ENCODE results near the gene MYH11. TPM values are rescaled to one million over a fixed set of nuclear protein-coding genes. Genes with fewer than 3 reads are reported as not detected.
"Not testable (repeated sequence)": the region's sequence is repeated elsewhere in the genome, so short reads cannot be mapped to it uniquely, and the experiment has no call there.

Gene MYH11
- total RNA-seq, 1 donor from 2014 or later: 0.07 TPM

DNA sequence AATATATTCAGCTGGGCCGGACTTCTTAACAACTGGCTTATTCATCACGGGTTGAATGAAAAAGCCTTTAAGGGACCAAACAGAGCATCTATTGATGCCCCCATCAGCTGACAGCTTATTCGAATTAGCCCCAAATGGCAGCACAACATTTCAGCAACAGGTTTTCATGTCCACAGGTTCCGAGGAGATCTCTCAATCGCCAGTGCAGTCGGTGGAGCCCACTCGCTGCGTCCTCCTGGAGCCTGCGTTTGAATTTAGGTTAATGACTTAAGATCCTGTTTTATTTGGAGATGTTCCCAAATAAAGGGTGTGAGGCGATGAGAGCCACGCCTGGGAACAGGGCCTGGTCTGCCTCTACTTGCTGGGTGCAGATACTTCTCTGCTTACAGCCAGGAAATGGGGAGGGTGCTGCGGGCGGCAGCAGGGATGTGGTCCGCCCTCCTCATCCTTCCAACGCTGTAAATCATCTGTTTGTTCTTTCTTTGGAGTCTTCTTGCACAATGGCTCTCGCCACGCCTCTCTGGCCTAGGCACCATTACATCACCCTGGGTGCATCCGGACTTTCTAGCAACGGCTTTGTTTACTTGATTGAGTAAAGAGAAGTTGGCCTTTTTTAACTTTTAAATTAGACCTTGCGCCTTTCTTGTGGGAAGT lies 184.2 kb downstream of the MYH11 start:
- H3K27me3 Mint-ChIP-seq (ENCODE audit: insufficient read depth, low read depth): peaks cover 4% of the 10 kb centered on the region
- Histone ChIP-seq H3K79me2 (ENCODE audit: low read depth) (no peaks in the 10 kb centered on the region), H3F3A (ENCODE audit: low read depth) (no peaks in the 10 kb centered on the region), H3K9me3 (ENCODE audit: low read depth) (no peaks in the 10 kb centered on the region), H3K36me3 (no peaks in the 10 kb centered on the region), H3K9ac (no peak overlapping the region), H4K20me1 (ENCODE audit: low read depth) (no peaks in the 10 kb centered on the region), H3K4me1 (no peaks in the 10 kb centered on the region), H3K27me3 (no peaks in the 10 kb centered on the region), H2AFZ (replicated peaks) (no peak overlapping the region), H3K4me2 (no peak overlapping the region), H3K27ac (peak overlapping the region; percentile 46), H3K4me3 (no peak overlapping the region)
- TF ChIP-seq, protein P1, sequence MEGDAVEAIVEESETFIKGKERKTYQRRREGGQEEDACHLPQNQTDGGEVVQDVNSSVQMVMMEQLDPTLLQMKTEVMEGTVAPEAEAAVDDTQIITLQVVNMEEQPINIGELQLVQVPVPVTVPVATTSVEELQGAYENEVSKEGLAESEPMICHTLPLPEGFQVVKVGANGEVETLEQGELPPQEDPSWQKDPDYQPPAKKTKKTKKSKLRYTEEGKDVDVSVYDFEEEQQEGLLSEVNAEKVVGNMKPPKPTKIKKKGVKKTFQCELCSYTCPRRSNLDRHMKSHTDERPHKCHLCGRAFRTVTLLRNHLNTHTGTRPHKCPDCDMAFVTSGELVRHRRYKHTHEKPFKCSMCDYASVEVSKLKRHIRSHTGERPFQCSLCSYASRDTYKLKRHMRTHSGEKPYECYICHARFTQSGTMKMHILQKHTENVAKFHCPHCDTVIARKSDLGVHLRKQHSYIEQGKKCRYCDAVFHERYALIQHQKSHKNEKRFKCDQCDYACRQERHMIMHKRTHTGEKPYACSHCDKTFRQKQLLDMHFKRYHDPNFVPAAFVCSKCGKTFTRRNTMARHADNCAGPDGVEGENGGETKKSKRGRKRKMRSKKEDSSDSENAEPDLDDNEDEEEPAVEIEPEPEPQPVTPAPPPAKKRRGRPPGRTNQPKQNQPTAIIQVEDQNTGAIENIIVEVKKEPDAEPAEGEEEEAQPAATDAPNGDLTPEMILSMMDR (IDR thresholded peaks at IDR 0.05): no peak
- TF ChIP-seq EZH2 (IDR thresholded peaks at IDR 0.05) (no peak), EZH2phosphoT487 (IDR thresholded peaks at IDR 0.05) (no peak)
- H3K27ac Mint-ChIP-seq: no peak overlapping the region
- H3K9me3 Mint-ChIP-seq: no peaks in the 10 kb centered on the region
- peaks cover 9% of the 10 kb centered on the region for H3K36me3 Mint-ChIP-seq
- DNase-seq (ENCODE audit: low spot score): no peak
- H3K4me3 Mint-ChIP-seq: no peak overlapping the region
- H3K4me1 Mint-ChIP-seq: peaks cover 10% of the 10 kb centered on the region

DNA sequence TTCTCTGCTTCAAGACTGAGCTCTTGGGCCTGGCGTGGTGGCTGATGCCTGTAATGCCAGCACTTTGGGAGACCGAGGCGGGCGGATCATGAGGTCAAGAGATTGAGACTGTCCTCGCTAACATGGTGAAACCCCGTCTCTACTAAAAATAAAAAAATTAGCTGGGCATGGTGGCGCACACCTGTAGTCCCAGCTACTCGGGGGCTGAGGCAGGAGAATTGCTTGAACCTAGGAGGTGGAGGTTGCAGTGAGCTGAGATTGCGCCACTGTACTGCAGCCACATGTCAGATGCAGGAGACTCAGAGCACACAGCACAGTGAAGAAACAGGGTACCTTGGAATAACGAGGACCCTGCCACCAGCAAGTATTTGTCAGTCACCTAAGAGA lies 184.7 kb downstream of the MYH11 start:
- not testable (repeated sequence) for H3K27ac ChIP-seq; H3K9me3 ChIP-seq (ENCODE audit: low read depth); H3K9me3 Mint-ChIP-seq; H3K4me2 ChIP-seq; H4K20me1 ChIP-seq (ENCODE audit: low read depth); H3K36me3 ChIP-seq; H3K4me3 Mint-ChIP-seq; H3K27ac Mint-ChIP-seq; H3K4me3 ChIP-seq; H2AFZ ChIP-seq (replicated peaks); H3K4me1 Mint-ChIP-seq; H3K27me3 Mint-ChIP-seq (ENCODE audit: insufficient read depth, low read depth); H3K4me1 ChIP-seq; H3K9ac ChIP-seq; H3K36me3 Mint-ChIP-seq; H3K79me2 ChIP-seq (ENCODE audit: low read depth); DNase-seq (ENCODE audit: low spot score); H3F3A ChIP-seq (ENCODE audit: low read depth); H3K27me3 ChIP-seq

DNA sequence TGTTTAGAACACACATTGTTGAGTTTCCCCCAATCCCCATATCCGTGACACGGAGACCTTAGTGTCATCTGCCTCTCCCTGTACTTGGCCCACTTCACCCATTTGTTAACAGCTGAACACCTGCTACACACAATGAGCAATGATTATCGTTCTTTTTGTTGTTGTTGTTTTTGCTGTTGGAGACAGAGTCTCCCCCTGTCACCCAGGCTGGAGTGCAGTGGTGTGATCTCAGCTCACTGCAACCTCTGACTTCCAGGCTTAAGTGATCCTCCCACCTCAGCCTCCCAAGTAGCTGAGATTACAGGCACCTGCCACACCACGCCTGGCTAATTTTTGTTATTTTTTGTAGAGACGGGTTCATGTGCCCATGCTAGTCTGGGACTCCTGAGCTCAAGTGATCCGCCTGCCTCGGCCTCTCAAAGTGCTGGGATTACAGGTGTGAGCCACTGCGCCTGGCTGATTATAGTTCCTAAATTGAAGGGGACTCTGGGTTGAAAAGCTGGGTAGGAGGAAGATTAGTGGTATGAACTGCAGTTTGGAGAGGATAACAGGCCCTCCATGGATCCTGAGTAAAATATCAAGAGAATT lies 185.2 kb downstream of the MYH11 start:
- H3K4me1 Mint-ChIP-seq: peaks cover 10% of the 10 kb centered on the region
- H3K27ac ChIP-seq: no peak overlapping the region
- DNase-seq (ENCODE audit: low spot score): no peak
- no peaks in the 10 kb centered on the region for H3K27me3 ChIP-seq
- no peak overlapping the region for H3K4me3 Mint-ChIP-seq
- no peaks in the 10 kb centered on the region for H3K36me3 ChIP-seq
- H3K4me3 ChIP-seq: no peak overlapping the region
- no peaks in the 10 kb centered on the region for H3K4me1 ChIP-seq
- no peak overlapping the region for H3K27ac Mint-ChIP-seq
- H3K4me2 ChIP-seq: no peak overlapping the region
- H3K79me2 ChIP-seq (ENCODE audit: low read depth): no peaks in the 10 kb centered on the region
- H2AFZ ChIP-seq (replicated peaks): no peak overlapping the region
- no peaks in the 10 kb centered on the region for H3K9me3 Mint-ChIP-seq
- H3F3A ChIP-seq (ENCODE audit: low read depth): no peaks in the 10 kb centered on the region
- peaks cover 4% of the 10 kb centered on the region for H3K27me3 Mint-ChIP-seq (ENCODE audit: insufficient read depth, low read depth)
- H3K9ac ChIP-seq: no peak overlapping the region
- H3K36me3 Mint-ChIP-seq: peaks cover 10% of the 10 kb centered on the region
- TF ChIP-seq EZH2 (IDR thresholded peaks at IDR 0.05) (no peak), EZH2phosphoT487 (IDR thresholded peaks at IDR 0.05) (no peak)
- TF ChIP-seq, protein P1 (IDR thresholded peaks at IDR 0.05): no peak
- no peaks in the 10 kb centered on the region for H4K20me1 ChIP-seq (ENCODE audit: low read depth)
- no peaks in the 10 kb centered on the region for H3K9me3 ChIP-seq (ENCODE audit: low read depth)

DNA sequence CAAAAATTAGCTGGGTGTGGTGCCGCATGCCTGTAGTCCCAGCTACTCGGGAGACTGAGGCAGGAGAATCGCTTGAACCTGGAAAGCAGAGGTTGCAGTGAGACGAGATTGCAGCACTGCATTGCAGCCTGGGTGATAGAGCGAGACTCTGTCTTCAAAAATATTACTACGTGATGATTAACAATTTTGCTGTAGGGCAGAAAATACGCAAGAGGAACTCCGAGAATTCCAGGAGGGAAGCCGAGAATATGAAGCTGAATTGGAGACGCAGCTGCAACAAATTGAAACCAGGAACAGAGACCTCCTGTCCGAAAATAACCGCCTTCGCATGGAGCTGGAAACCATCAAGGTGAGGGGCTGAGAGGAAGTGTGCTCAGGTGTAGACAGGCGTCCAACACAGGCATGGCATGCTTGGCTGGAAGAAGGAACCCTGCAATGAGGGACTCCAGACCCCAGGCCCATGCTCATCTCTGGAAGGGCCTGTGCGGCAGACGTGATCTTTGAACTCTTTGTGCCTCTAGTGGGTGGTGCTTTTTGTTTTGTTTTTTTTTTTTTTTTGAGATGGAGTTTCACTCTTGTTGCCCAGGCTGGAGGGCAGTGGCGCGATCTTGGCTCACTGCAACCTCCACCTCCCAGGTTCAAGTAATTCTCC lies 189.6 kb downstream of the MYH11 start:
- H3K27me3 ChIP-seq: no peaks in the 10 kb centered on the region
- H3K27ac Mint-ChIP-seq: no peak overlapping the region
- H3K4me1 Mint-ChIP-seq: no peaks in the 10 kb centered on the region
- no peak overlapping the region for H3K4me3 Mint-ChIP-seq
- H3K9ac ChIP-seq: no peak overlapping the region
- no peaks in the 10 kb centered on the region for H3K9me3 ChIP-seq (ENCODE audit: low read depth)
- no peaks in the 10 kb centered on the region for H3K9me3 Mint-ChIP-seq
- no peak overlapping the region for H2AFZ ChIP-seq (replicated peaks)
- H3K4me3 ChIP-seq: no peak overlapping the region
- H3K4me2 ChIP-seq: no peak overlapping the region
- peaks cover 8% of the 10 kb centered on the region for H3K79me2 ChIP-seq (ENCODE audit: low read depth)
- no peaks in the 10 kb centered on the region for H3F3A ChIP-seq (ENCODE audit: low read depth)
- DNase-seq (ENCODE audit: low spot score): no peak
- no peaks in the 10 kb centered on the region for H3K27me3 Mint-ChIP-seq (ENCODE audit: insufficient read depth, low read depth)
- peaks cover 17% of the 10 kb centered on the region for H3K36me3 Mint-ChIP-seq
- peaks cover 5% of the 10 kb centered on the region for H4K20me1 ChIP-seq (ENCODE audit: low read depth)
- no peaks in the 10 kb centered on the region for H3K36me3 ChIP-seq
- no peak overlapping the region for H3K27ac ChIP-seq
- H3K4me1 ChIP-seq: no peaks in the 10 kb centered on the region
- TF ChIP-seq, protein P1 (IDR thresholded peaks at IDR 0.05): no peak
- TF ChIP-seq EZH2 (IDR thresholded peaks at IDR 0.05) (no peak), EZH2phosphoT487 (IDR thresholded peaks at IDR 0.05) (no peak)

Measured in neural progenitor cell (in vitro differentiated cells).